Skeletal muscle cell (primary cell): ENCODE measurements around the gene FAM83C.

Source experiments
- DNase-seq: peaks from one replicate; pipeline ENCODE4 v3.0.0-alpha.2; 2010; ENCODE audit warnings: low read depth
- H3K4me3 ChIP-seq: 2 replicates; pipeline ENCODE4 v1.5.1; 2011; ENCODE audit warnings: low read depth, mild to moderate bottlenecking, control low read depth, low read length, moderate library complexity

FAM83C gene

DNA sequence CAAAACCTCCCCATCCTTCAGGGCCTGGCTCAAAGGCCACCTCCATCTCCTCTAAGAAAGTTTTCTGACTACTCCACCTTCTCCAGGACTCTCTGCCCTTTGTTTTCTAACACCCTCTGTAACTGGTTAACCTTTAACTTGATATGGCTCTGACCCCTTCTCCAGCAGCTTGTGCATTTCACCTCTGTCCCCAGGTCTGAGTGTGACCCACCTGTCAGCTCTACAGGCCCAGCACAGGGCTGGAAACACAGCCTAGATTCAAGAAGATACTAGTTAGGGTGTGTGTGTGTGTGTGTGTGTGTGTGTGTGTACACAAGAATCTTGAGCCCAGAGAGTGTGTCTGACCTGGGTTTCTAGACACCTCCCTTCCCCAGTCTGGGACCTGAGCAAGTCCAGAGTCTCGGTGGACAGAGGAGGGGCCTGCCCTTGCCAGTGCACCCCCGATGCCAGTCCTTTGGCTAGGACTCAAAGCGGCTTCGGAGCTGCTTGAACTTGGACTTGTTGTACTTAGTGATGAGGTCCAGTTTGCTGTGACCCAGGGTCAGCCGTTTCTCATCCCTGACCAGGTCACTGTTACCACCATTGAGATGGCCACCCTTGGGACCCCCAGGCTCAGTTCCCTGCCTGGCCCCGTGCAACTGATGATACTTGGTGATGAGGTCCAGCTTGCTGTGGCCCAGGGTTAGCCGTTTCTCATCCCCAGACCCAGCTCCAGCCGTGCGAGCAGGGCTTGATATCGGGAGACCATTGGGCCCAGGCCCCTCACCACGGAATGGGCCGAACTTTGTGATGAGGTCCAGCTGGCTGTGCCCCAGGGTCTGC lies 5.9 kb downstream of the FAM83C start:
- no peak overlapping the region for H3K4me3 ChIP-seq
- DNase-seq, result no peak

DNA sequence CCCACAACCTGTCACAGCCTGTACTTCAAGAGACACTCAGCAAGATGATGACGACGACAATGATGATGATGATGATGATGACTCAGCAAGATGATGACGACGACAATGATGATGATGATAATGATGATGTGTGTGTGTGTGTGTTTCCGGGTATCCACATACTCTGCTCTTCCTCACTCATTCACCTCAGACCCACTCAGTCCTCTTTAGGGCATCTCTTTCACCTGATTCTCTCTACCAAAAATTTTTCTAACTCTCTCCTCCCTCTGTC lies 6.5 kb downstream of the FAM83C start:
- no peak for DNase-seq
- no peak overlapping the region for H3K4me3 ChIP-seq

DNA sequence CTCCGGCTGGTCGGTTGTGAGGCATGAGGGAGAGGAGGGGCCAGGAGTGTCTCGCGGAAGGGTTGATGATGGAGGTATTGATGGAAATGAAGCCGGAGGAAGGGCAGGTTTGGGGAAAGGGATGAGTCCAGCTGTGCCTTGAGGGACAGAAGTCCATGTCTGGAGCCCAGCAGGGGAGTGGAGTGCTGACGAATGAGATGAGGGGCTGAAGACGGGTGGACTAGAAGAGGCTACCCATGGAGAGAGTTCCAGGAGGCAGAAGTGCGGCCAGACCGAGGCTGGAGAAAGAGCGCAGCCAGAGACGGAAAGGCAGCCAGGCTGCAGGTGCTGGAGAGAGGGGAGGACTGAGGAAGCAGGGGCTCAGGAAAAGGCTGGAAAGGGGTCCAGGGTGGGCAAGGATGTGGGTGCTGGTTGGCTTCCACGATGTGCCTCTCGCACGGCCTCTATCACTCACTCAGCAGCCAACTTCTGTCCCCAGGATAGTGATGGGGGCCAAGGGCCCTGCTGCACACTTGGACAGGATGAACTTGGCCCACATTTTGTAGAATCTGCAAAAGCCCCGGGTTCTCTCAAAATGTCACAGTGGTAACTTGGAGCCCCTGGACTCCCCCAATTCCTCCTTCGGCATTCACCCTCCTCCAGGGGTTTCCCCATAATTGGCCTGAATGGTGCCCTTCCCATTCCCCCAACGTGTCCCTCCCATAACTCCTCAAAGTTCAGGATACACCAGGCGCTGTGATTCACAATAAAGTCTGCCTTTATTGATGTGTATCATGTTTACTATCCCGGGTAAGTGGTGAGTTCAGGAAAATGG lies 7.0 kb downstream of the FAM83C start:
- peak overlapping the region; percentile 84 for H3K4me3 ChIP-seq

DNA sequence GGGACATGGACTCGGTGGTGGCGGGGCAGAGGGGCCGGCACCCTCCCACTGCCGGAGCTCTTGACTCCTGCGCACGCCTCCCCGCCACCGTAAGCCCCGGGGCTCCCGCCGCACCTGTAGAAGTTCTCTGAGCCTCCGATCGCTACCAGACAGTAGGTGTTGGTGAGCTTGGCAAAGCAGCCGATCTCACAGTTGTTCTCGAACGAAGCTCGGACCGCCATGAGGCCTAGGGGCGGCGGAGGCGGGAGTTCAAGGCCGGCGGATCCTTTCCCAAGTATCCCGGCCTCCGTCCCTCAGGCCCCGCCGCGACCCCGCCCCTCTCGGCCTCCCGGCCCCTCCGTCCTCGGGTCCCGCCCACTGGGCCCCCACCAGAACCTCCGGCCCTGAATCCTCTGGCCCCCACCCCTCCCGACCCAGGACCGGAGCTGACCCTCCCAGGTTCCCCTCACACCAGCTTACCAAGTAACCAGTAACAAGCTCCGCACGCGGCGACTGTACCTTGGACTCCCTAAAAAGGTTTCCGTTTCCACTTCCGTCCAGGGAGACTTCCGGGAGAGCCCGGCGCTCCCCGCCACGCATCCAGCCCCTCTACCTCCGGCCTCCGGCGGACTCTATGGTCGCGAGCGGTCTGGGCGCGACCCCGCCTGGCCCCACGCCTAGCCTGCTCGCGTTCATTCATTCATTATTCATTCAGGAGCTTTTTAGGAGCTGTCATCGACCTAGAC lies 7.8 kb downstream of the FAM83C start, which contains the start of gene EIF6:
Gene EIF6 (minus strand): TSS at position 506 of the 725 bp plus-strand sequence. CDS start 285 bp downstream, at position 221.
- peak; percentile 48 for DNase-seq
- H3K4me3 ChIP-seq, result peak within 1 kb of the TSS; percentile 84

More for the DNA sequence above, 7.0 kb downstream of the FAM83C start:
- no peak for DNase-seq

DNA sequence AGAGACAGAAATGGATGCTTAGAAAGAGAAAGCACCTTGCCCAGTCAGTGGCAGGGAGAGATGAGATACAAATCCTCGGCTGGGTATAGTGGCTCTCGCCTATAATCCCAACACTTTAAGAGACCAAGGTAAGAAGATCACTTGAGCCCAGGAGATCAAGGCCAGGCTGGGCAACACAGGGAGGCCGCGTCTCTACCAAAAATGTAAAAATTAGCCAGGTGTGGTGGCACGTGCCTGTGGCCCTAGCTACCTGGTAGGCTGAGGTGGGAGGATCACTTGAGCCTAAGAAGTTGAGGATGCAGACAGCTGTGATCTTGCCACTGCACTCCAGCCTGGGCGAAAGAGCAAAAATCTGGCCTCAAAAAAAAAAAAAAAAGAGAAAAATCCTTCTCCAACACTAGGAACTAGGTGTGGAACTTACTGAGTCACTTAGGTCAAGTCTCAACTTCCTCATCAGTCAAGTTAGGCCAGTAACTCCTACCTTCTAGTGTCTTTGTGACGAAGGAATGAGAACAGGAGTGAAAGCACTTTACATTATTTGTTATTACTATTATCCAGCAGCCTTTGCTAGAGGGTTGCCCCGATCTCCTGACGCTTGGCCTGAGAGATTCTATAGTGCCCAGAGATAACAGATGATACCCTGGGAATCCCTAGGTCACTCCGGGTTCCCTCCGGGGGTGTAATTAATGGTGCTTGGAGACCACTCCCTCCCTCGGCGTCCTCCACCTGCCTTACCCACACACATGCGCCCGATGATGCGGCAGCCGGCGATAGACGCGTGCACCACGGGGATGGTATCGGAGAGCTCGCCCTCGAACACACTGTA lies 8.6 kb downstream of the FAM83C start:
- H3K4me3 ChIP-seq, result peak overlapping the region; percentile 84
- no peak for DNase-seq

DNA sequence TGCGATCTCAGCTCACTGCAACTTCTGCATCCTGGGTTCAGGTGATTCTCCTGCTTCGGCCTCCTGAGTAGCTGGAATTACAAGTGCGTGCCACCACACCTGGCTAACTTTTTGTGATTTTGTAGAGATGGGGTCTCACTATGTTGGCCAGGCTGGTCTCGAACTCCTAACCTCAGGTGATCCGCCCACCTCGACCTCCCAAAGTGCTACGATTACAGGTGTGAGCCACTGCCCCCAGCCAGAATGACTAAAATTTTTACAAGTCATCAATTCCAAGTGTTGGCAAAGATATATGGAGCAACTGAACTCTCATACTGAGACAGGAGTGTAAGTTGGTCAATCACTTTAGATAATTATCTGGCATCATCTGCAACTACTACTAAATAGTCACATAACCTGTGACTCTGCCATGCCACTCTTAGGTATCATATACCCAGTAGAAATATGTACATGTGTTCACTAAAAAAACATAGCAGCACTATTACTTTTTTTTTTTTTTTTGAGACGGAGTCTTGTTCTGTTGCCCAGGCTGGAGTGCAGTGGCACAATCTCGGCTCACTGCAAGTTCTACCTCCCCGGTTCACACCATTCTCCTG lies 10.6 kb downstream of the FAM83C start:
- H3K4me3 ChIP-seq, result no peak overlapping the region
- DNase-seq, result no peak

DNA sequence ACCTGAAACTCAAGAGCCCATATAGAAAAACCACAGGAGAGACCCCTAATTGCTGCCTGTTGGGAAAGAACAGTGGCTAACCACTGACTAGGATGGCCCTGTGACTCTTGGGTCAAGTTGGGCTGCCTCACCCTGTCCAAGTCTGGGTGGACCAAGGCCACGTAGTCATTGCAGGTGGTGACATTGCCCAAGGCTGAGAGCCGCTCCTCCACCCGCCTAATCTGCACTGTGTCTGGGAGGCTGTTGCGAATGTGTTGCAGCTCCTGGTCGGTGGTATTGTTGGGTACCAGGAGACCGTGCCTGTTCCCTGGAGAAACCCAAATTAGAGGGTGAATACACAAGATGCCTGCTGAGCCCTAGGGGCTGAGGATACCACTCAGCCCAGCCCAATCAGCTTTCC lies 11.7 kb downstream of the FAM83C start:
- H3K4me3 ChIP-seq, result no peak overlapping the region

DNA sequence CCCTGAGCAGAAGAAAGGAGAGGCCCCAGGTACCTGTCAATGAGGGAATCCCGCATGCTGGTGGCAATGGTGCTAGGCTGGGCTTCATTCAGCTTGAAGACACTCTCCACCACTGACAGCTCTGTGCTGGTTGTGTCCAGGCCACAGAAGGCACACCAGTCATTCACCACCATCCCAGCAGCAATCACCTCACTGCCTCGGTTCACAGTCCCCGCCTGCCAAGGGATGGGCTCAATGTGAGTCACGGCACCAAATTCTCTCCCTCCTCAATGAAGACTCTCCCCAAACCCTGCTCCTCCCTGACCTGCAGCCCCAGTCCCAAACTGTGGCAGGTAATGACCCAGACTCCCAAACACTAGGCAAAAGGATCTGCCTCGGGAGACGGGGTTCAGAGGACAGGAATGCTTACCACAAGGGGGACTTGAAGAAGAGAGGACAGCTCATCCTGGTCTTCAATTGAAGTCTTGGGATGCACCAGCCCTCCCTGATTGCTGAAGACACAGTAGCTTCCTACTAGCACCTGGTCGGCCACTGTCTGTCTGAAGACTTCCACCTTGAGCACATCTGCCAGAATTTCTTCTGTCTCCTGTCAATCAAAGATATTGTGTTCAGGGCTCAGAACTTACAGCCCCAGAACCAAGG lies 12.6 kb downstream of the FAM83C start:
- H3K4me3 ChIP-seq, result no peak overlapping the region
- no peak for DNase-seq

More for the DNA sequence above, 11.7 kb downstream of the FAM83C start:
- DNase-seq, result no peak

DNA sequence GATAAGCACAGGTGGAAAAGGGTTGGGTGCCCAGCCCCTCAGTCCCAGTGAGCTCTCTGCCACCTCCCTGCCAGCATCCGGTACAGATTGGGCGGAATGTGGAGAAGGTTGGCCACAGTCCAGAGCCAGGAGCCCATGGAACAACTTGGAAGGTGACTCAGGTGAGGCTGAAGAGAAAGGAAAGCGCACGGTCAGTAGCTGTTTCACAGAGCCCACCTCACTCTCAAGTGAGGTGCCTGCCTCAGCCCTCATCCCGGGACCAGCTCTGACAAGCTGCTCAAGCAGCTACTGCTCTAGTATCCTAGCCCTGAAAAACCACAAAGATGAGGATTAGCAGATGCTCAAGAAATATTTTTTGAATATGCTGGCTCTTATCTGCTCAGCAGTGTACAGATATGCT lies 13.2 kb downstream of the FAM83C start:
- H3K4me3 ChIP-seq, result no peak overlapping the region
- DNase-seq, result no peak

DNA sequence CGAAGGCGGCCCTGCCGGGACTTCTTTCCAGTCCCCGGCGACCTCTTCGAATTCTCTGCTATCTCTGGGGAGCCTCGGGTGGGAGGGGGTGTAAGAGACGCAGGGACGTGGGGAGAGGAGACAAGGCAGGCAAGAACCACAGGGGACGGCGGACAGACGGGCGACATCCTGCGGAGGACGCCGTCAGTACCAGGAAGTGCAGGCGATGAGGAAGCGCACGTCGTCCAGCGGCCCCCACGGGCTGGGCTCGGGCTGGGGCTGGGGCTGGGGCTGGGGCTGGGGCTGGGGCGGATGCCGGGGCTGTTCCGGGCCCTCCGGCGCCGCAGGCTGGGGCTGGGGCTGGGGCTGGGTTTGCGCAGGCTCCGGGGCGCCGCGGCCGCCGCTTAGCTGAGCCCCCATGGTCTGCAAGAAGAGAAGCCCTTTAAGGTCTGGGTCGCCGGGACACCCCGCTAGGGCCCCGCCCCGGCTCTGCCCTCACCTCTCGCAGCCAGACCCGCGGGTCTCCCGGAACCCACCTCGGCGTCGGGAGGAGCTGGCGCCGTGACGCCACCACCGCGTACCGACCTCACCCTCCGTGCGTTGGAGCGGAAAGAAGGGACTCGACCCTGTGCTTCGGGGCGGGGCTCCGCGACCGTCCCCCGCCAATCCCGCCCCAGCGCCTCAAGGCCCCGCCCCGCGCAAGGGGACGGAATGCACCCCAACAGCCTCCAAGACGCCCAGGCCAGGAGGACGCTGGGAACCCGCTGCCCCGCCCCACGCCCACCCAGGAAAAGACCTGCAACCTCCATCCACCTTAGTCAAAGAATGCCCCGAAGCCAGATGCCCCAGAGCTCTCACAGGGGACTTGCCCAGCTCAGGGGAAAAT lies 14.5 kb downstream of the FAM83C start, which contains the start of gene MMP24OS:
Gene MMP24OS (minus strand): TSS at position 592 of the 865 bp plus-strand sequence. CDS start 193 bp downstream, at position 399.
- peak; percentile 56 for DNase-seq
- peak within 1 kb of the TSS; percentile 70 for H3K4me3 ChIP-seq

DNA sequence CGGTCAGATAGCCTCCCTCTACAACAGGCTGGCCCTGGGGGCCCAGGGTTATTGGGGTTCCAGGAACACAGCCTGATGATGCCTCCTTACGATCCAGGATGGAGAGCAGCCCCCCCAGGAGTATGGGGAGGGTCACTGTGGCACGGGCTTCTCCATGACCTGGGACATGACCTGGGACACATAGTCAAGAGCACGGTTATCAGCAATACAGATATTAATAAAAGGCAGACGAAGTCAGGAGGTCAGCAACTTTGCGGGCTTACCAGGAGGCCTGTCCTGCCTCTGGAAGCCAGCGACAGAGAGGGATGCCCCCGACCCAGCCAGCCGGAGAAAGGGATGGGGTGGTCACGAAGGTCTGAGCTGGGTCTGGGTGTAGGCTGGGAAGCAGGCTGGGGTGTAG lies 15.1 kb downstream of the FAM83C start:
- peak overlapping the region; percentile 70 for H3K4me3 ChIP-seq
- DNase-seq, result no peak

DNA sequence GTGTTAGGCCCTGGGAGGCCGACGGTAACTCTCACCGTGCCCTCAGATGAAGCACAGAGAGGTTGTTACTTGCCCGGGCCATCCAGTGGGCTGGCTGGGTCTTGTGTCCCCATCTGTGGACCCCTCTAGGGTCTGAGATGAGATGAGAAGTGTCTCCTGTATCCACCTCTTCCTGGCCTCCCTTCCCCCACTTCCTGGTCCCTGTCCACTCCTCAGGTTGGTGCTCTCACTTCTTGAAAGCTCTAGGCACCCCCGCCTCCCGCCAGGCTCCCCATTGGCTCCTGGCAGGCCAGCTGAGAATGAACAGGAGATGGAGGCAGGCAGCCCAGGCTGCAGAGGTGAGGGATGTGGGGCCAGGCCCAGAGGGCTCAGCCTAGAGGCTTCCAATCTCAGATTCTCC lies 15.8 kb downstream of the FAM83C start:
- no peak for DNase-seq
- peak overlapping the region; percentile 70 for H3K4me3 ChIP-seq

DNA sequence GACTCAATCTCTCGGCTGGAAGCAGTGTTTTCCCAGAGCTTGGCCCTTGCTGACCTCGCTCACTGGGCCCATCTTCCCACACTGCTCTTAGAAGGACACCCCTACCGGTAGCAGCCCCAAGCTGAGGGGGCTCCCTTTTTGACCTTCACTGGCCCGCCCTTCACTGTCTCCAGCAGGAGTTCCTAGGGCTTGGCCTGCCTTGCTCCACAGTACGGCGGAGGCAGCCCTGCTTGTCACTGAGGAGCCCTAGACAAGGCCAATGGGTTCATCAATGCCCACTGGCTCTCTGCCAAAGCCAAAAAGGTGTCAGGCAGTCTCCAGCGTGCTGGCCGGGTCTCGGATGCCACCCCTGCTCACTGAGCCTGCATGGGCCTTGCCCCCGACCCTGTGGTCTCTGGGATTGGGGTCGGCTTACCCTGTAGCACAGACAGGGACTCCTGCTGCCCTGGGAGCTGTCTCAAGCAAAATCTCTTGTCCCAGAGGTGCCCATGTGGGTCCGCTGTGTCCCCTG lies 16.4 kb downstream of the FAM83C start:
- DNase-seq, result no peak

DNA sequence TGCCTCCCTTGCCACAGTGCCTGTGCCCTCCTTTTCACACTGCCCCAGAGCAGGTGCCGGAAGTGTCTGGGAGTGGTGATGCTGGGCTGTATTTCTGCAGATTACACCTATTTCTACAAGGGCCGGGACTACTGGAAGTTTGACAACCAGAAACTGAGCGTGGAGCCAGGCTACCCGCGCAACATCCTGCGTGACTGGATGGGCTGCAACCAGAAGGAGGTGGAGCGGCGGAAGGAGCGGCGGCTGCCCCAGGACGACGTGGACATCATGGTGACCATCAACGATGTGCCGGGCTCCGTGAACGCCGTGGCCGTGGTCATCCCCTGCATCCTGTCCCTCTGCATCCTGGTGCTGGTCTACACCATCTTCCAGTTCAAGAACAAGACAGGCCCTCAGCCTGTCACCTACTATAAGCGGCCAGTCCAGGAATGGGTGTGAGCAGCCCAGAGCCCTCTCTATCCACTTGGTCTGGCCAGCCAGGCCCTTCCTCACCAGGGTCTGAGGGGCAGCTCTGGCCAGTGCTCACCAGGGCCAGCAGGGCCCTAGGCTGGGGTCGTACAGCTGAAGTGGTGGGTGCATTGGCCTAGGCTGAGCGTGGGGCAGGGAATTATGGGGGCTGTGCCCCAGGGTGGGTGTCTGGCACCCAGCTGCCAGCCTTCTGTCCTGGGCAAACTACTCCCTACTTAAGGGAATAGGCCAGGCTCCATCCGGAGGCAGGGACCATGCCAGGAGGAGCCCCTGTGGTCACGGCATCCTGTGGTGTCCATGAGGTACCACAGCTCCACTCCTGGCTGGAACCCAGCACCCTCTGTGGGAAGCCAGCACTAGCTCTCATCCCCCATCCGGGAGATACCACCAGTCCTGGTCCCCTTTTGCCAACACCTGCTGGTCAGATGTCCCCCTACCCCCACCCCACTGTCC lies 17.8 kb downstream of the FAM83C start:
- no peak for DNase-seq
- H3K4me3 ChIP-seq, result no peak overlapping the region

More for the DNA sequence above, 16.4 kb downstream of the FAM83C start:
- no peak overlapping the region for H3K4me3 ChIP-seq

DNA sequence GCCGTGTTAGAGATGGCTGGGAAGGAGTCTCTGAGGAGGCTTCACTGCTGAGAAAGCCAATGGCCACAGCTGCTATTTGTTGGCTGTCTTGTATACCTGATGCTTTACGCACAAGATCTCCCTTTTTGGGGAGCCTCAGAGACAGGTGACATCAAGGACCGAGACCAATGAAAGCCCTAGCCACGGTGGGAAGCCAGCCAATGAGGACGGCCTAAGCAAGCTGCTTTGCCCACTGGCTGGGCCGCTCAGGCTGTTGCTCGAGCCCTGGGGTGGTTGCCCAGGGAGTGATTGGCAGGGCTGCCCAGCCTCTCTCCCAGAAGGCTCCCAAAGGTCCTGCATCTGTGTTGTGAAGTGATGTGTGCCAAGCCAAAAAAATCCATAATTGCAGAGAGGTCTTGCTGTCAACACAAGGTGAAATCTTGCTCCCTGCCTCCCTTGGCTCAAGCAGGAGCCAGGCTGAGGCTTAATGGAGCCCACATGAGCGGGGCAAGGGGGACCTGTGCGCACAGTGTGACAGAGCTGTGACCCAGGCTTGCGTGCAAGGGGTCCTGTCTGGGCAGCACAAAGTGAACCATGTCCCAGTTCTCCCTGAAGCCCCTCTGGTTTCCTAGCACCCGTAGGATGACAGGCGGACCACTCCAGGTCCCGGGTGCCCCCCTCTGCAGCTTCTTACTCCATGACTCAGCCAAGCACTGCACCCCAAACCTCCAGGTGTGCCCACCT lies 18.6 kb downstream of the FAM83C start:
- H3K4me3 ChIP-seq, result no peak overlapping the region

DNA sequence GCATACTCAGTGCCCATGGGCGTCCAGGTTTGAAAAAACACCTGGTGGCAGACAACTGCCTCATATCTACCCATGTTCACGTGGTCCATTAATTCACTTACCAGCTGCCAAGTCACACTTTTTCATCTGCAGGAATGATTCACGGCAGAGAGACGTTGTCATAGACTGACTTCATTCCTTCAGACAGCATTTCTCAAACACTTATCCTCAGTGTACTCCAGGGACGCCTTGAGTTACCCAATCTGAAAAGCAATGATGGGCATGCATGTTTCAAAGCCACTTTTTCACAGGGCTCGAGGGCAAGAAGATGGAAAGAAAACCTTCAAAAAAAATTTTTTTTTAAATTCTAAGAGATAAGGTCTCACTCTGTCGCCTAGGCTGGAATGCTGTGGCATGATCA lies 20.3 kb downstream of the FAM83C start:
- H3K4me3 ChIP-seq, result no peak overlapping the region
- DNase-seq, result peak; percentile 45

More for the DNA sequence above, 18.6 kb downstream of the FAM83C start:
- no peak for DNase-seq
